ENCODE data around the gene DDR1. TPM values are rescaled to one million over a fixed set of nuclear protein-coding genes. Genes with fewer than 3 reads are reported as not detected.

DDR1 gene
- polyA plus RNA-seq, 1 donor (not counting 4 experiments of a cell fraction or from before 2014, with no cell fraction given) = 104 TPM

DNA sequence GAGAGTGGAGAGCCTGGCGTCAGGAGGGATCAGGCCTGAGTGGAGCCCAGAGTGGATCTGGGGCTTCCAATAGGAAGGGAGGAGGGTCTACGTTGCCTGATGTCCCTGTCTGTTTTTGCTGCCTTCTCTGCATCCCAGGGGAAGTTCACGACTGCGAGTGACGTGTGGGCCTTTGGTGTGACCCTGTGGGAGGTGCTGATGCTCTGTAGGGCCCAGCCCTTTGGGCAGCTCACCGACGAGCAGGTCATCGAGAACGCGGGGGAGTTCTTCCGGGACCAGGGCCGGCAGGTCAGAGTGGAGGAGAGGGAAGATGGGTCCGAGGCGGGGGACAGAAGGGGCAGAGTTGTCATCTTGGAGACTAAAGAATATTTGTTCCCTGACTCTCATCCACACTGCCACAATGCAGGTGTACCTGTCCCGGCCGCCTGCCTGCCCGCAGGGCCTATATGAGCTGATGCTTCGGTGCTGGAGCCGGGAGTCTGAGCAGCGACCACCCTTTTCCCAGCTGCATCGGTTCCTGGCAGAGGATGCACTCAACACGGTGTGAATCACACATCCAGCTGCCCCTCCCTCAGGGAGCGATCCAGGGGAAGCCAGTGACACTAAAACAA is 14.5 kb downstream of the DDR1 start:
- H3K9me1 ChIP-seq (ENCODE audit: control insufficient read depth, extremely low read depth, insufficient read depth, low read length) = no peaks in the 10 kb centered on the region
- H3K79me2 ChIP-seq (ENCODE audit: control insufficient read depth, insufficient read depth, low read length) = peaks cover 10% of the 10 kb centered on the region
- H2AFZ ChIP-seq (ENCODE audit: control insufficient read depth, low read length) = no peak overlapping the region
- no peaks in the 10 kb centered on the region for H3K27me3 ChIP-seq (ENCODE audit: control insufficient read depth, extremely low read depth, insufficient read depth, low read length)
- no peaks in the 10 kb centered on the region for H3K9me3 ChIP-seq (ENCODE audit: control insufficient read depth, low read depth, low read length)
- no peak overlapping the region for H3K27ac ChIP-seq (ENCODE audit: control insufficient read depth, insufficient read depth, low read length)
- dilution Hi-C loops (cut with MboI; ENCODE audit: extremely low pct_ligation_motif_present, low sequenced_read_pairs) = no loop called here
- peaks cover 9% of the 10 kb centered on the region for H3K4me1 ChIP-seq (ENCODE audit: control insufficient read depth, extremely low read depth, insufficient read depth, low read length)
- H3K4me3 ChIP-seq (ENCODE audit: control insufficient read depth in 2 of 3, extremely low read depth in 1 of 3, insufficient read depth in 2 of 3, low read depth in 1 of 3, low read length in 3 of 3) = no peak overlapping the region
- DNase-seq (ENCODE audit: low read depth, low spot score) = no peak
- H3K4me2 ChIP-seq (ENCODE audit: control insufficient read depth, extremely low read depth, insufficient read depth, low read depth, low read length) = no peak overlapping the region
- peaks cover 51 to 55% of the 10 kb centered on the region in 2 experiments for H3K36me3 ChIP-seq (ENCODE audit: control insufficient read depth in 2 of 2, extremely low read depth in 1 of 2, insufficient read depth in 2 of 2, low read length in 2 of 2)
- peaks cover 3% of the 10 kb centered on the region for H4K20me1 ChIP-seq (ENCODE audit: control insufficient read depth, extremely low read depth, insufficient read depth, low read length)
- no peak overlapping the region for H3K9ac ChIP-seq (ENCODE audit: control insufficient read depth, extremely low read depth, insufficient read depth, low read length)
- TF ChIP-seq, protein P1, sequence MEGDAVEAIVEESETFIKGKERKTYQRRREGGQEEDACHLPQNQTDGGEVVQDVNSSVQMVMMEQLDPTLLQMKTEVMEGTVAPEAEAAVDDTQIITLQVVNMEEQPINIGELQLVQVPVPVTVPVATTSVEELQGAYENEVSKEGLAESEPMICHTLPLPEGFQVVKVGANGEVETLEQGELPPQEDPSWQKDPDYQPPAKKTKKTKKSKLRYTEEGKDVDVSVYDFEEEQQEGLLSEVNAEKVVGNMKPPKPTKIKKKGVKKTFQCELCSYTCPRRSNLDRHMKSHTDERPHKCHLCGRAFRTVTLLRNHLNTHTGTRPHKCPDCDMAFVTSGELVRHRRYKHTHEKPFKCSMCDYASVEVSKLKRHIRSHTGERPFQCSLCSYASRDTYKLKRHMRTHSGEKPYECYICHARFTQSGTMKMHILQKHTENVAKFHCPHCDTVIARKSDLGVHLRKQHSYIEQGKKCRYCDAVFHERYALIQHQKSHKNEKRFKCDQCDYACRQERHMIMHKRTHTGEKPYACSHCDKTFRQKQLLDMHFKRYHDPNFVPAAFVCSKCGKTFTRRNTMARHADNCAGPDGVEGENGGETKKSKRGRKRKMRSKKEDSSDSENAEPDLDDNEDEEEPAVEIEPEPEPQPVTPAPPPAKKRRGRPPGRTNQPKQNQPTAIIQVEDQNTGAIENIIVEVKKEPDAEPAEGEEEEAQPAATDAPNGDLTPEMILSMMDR (optimal IDR thresholded peaks at IDR 0.05 in 1 of 3, IDR thresholded peaks at IDR 0.05 in 1 of 3, conservative IDR thresholded peaks at IDR 0.05 in 1 of 3; ENCODE audit: extremely low read depth in 1 of 3, insufficient read depth in 2 of 3, low read length in 3 of 3) = no peak
- no peak for TF ChIP-seq EZH2 (IDR thresholded peaks at IDR 0.05; ENCODE audit: low read length)
- FAIRE-seq = no peak

DNA sequence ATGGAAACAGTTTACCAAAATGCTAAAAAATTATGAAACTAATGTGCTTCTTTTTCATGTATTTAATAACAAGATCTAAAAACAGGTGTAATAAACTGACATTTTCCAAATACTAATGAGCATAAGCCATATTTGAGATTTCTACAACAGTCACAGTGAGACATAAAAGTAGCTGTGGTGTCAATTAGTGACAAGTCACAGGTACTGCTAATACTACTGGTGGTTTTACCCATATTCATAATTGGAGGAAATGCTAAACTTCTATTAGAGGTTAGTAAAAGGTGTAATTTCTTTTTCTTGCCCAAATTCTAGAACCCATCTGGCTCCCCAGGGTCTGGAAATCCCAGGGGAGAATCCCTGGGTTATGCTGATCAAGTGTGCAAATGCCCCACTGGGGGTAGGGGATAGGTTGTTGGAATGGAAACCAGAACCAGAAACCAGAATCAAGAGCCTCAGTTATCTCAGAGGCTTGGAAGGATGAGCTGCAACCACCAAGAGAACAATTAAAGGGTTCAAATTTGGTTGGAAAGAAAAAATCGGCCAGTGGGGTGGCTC is 16.6 kb downstream of the DDR1 start:
- Histone ChIP-seq H3K27ac (ENCODE audit: control insufficient read depth, insufficient read depth, low read length) (no peak overlapping the region), H3K9me1 (ENCODE audit: control insufficient read depth, extremely low read depth, insufficient read depth, low read length) (no peaks in the 10 kb centered on the region), H3K9ac (ENCODE audit: control insufficient read depth, extremely low read depth, insufficient read depth, low read length) (no peak overlapping the region), H4K20me1 (ENCODE audit: control insufficient read depth, extremely low read depth, insufficient read depth, low read length) (no peaks in the 10 kb centered on the region), H2AFZ (ENCODE audit: control insufficient read depth, low read length) (no peak overlapping the region), H3K4me1 (ENCODE audit: control insufficient read depth, extremely low read depth, insufficient read depth, low read length) (peaks cover 9% of the 10 kb centered on the region), H3K9me3 (ENCODE audit: control insufficient read depth, low read depth, low read length) (no peaks in the 10 kb centered on the region), H3K4me3 (ENCODE audit: control insufficient read depth in 2 of 3, extremely low read depth in 1 of 3, insufficient read depth in 2 of 3, low read depth in 1 of 3, low read length in 3 of 3) (no peak overlapping the region), H3K4me2 (ENCODE audit: control insufficient read depth, extremely low read depth, insufficient read depth, low read depth, low read length) (no peak overlapping the region), H3K36me3 (ENCODE audit: control insufficient read depth in 2 of 2, extremely low read depth in 1 of 2, insufficient read depth in 2 of 2, low read length in 2 of 2) (peaks cover 33 to 41% of the 10 kb centered on the region in 2 experiments), H3K79me2 (ENCODE audit: control insufficient read depth, insufficient read depth, low read length) (no peaks in the 10 kb centered on the region), H3K27me3 (ENCODE audit: control insufficient read depth, extremely low read depth, insufficient read depth, low read length) (no peaks in the 10 kb centered on the region)
- TF ChIP-seq EZH2 (IDR thresholded peaks at IDR 0.05; ENCODE audit: low read length) = no peak
- TF ChIP-seq, protein P1 (optimal IDR thresholded peaks at IDR 0.05 in 1 of 3, IDR thresholded peaks at IDR 0.05 in 1 of 3, conservative IDR thresholded peaks at IDR 0.05 in 1 of 3; ENCODE audit: extremely low read depth in 1 of 3, insufficient read depth in 2 of 3, low read length in 3 of 3) = no peak
- dilution Hi-C loops (cut with MboI; ENCODE audit: extremely low pct_ligation_motif_present, low sequenced_read_pairs) = no loop called here
- DNase-seq (ENCODE audit: low read depth, low spot score) (no peak), FAIRE-seq (no peak)
